Measurements from ENCODE around the gene JOSD1.

JOSD1 gene

DNA sequence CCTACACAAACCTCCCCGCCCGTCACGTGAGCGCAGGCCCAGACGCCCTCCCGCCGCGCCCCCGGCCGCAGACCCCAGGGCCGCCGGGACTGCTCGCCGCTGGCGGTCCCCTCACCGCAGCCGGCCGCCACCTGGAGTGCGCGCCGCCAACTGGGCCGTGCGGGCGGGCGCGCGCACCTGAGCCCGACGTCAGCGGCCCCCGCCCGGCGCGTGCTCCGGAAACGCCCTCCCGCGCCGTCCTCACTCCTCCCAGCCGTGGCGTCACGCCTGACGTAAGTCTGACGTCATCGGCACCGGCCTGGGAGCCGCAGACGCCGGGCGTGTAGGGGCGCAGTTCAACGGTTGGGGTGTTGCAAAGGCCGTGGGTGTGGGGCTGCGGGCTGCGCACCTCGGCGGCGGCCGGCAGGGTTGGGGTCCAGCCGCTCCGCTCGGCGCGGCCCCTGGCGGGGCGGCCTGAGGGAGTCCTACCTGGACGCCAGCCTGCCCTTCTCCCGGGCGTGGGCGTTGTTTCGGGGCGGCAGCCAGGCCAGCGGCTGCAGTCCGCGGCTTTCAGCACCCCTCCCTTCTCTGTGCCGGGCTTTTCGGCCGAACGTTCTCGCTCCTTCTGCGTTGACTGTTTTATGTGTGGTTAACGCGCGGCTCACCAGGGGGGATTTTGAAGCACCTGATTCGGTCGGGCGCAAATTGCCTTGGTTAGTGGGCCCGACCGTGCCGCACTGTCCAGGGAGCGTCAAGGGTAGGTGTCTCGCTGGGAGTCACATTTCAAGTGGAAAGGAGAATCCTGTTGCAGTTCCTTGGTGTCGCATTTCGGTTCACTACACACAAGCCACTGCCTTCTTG lies at the start of gene JOSD1:
Gene JOSD1 (minus strand): TSS at position 155 of the 840 bp plus-strand sequence. CDS start 956 bp downstream, outside the sequence.
- peak within 1 kb of the TSS; percentile 83 for H3K4me3 ChIP-seq (ENCODE audit: low read depth, low read length)

- H3K4me3 ChIP-seq (ENCODE audit: low read depth, low read length): no peak overlapping the region
Measured at GRCh38 chr22:38750104-38750503, 49.4 kb upstream of the JOSD1 start.

DNA sequence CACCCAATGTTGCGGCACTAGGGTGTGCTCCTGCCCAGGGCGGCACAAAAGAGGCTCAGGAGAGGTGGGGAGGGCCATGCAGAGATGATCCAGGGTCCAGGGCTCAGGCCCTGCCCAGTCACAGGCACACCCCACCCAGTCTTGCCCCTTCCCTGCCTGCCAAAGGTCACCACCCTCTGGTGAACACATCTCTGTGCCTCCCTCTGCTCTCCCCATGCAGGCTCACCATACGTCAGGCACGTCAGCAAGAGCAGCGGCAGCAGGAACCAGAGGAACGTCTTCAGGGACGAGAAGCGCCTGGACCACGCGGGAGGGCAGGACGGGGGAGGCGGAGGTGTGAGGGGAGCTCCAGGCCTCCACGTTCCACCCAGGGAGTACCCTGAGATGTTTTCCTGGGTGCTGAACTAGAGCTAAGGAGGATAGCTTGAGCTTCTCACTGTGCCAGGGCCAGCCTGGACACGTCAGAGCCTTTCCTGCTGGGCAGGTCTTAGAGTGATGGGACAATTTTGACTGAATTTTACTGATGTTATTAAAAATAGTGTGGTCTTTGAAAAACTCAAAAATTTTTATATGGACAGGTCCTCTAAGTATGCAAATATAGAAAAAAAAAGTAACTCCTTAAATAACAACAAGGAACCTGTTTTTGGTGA lies 47.9 kb upstream of the JOSD1 start:
- H3K4me3 ChIP-seq (ENCODE audit: low read depth, low read length): no peak overlapping the region

DNA sequence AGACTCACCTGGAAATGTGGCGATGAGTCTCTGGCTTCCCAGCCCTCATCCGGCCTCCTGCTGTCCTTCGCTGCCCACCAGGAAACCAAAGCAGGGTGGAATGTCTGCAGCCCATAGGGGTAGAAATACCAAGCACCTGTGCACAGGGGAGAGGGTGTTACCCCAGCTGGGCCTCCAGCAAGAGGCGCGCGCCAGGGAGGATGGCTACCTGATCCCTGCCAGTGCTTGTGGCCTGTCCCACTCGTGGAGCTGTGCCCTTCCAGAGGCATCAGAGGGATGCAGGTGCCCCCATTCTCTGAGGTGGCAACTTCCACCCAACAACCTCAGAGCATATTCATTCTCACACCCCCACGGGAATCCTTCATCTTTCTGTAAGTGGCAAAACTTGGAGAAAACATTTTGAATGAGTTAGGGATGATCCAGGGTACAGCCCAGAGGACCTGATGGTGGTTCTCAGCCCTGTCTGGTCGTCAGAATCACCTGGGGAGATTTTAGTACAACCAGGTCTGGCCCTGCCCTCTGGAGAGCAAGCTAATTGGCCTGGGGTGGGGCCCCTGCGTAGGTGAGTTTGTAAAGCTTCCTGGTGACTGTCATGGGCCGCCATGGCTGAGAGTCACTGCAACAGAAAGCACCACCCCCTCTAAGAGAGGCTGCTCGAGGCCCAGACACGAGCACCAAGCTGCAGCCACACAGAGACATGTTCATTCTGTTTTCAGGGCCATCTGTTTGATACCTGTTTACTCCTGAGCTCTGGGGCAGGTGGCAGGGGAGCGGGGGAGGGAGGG lies 45.1 kb upstream of the JOSD1 start:
- H3K4me3 ChIP-seq (ENCODE audit: low read depth, low read length): no peak overlapping the region

GRCh38 chr22:38744981-38745380 lies 44.2 kb upstream of the JOSD1 start:
- no peak overlapping the region for H3K4me3 ChIP-seq (ENCODE audit: low read depth, low read length)

GRCh38 chr22:38742176-38742942 lies 41.6 kb upstream of the JOSD1 start:
- H3K4me3 ChIP-seq (ENCODE audit: low read depth, low read length): no peak overlapping the region

- H3K4me3 ChIP-seq (ENCODE audit: low read depth, low read length): no peak overlapping the region
Measured at GRCh38 chr22:38741576-38741975, 40.8 kb upstream of the JOSD1 start.

- H3K4me3 ChIP-seq (ENCODE audit: low read depth, low read length): no peak overlapping the region
Measured at GRCh38 chr22:38741166-38741565, 40.4 kb upstream of the JOSD1 start.

GRCh38 chr22:38740754-38741153 lies 40.0 kb upstream of the JOSD1 start:
- no peak overlapping the region for H3K4me3 ChIP-seq (ENCODE audit: low read depth, low read length)

GRCh38 chr22:38740116-38740723 lies 39.5 kb upstream of the JOSD1 start:
- no peak overlapping the region for H3K4me3 ChIP-seq (ENCODE audit: low read depth, low read length)

DNA sequence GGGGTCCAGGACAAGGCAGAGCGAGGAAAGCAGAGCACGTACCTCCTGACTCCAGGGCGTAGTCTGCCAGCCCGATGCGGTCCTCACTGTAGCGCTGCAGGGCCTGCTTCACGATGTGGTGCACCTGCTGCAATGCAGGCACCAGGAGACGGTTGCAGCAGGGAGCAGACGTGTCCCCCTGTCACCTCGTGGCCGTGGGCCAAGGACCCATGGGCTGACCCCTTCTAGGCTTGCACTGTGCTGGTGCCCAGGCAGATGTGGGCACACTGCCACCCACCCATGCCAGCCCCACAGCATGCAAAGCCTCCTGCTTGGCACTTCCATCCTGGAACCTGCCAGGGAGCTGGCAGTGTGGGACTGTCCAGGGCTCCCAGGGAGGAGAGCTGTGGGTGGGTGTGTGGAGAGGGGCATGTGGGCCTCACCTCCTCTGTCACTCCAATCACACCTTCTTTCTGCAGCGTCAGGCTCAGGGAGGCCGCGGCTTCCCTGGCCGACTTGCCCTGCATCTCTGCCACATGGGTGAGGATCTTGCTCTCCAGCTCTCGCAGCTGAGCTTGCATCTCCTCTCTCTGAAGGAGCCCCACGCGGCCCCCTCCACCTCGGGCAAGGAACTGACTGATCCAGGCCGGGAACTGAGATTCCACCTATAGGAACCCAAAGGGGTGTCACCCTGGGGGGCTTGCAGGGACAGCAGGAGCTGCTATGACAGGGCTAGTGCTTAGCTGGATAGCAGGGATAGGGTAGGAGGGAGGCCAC lies 38.7 kb upstream of the JOSD1 start:
- H3K4me3 ChIP-seq (ENCODE audit: low read depth, low read length): no peak overlapping the region

- H3K4me3 ChIP-seq (ENCODE audit: low read depth, low read length): no peak overlapping the region
Measured at GRCh38 chr22:38738475-38739070, 37.8 kb upstream of the JOSD1 start.

DNA sequence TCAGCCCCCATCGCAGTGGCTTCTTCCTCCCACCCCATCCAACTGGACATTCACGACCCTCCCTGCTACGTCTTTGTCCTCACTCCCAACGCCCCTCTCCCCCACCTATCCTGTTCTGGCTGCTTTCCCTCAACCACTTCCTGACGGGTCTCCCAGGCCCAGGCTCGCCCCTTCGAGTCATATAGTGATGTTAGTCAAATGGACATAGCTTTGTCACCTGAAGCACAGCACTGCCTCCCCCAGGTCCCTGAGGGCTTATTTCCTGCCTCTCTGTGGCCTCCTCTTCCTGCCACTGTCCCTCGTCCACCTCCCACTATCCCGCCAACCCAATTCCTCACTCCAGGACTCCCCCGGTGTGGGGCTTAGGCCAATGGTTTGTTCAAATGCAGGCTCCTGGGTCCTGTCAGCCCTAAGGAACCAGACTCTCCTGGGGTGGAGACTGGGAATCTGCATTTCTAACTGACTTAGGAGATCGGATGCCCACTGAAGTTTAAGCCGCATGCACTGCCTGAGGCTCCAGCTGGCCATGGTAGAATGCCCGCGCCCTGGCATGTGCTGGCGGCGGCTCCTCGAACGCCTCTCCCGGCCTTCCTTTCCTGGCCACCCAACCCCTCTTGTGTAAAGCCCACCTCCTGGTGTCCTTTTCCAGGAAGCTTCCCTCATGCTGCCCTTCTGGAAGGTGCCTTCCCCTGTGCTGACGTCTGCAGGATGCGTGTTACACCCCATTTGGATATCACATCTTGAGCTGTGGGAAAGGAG lies 36.7 kb upstream of the JOSD1 start:
- no peak overlapping the region for H3K4me3 ChIP-seq (ENCODE audit: low read depth, low read length)

DNA sequence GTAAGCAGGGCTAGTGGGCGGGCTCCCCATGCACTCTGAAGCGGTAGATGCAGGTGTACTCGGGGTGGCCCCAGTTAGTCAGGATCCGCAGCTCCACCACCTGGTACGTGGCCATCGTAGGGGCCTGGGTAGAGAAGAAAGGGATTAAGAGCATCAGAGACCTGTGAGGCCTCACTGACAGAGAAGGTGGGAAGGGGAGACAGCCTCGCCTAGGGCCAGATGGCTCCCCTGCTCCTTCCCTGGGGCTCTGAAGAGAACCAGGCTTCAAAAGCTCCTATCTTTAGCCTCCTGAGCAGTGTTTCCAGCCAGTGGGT lies 35.5 kb upstream of the JOSD1 start:
- H3K4me3 ChIP-seq (ENCODE audit: low read depth, low read length): no peak overlapping the region

GRCh38 chr22:38735465-38736256 lies 34.9 kb upstream of the JOSD1 start:
- H3K4me3 ChIP-seq (ENCODE audit: low read depth, low read length): no peak overlapping the region

- H3K4me3 ChIP-seq (ENCODE audit: low read depth, low read length): no peak overlapping the region
Measured at GRCh38 chr22:38735126-38735464, 34.4 kb upstream of the JOSD1 start.

GRCh38 chr22:38734421-38735100 lies 33.8 kb upstream of the JOSD1 start:
- H3K4me3 ChIP-seq (ENCODE audit: low read depth, low read length): no peak overlapping the region

Data from iPS-11a (cell line).